Upper lobe of right lung (tissue), 1 donor: ENCODE measurements around the gene TNF. TPM values are rescaled to one million over a fixed set of nuclear protein-coding genes. Genes with fewer than 3 reads are reported as not detected.

Source experiments
- ATAC-seq: fragments of 200-7000 bp; cut with Tn5 transposase; one replicate; pipeline ENCODE4 v1.9.1; 2020; ENCODE audit warnings: mild to moderate bottlenecking, moderate library complexity
- DNase-seq: peaks from one replicate; pipeline ENCODE4 v3.0.0-alpha.2; 2020
- H3K27ac ChIP-seq: fragments of 200-600 bp; one replicate; pipeline ENCODE4 v1.8.0; 2022
- H3K27me3 ChIP-seq: fragments of 200-600 bp; one replicate; pipeline ENCODE4 v1.8.0; 2022; ENCODE audit warnings: mild to moderate bottlenecking
- H3K36me3 ChIP-seq: fragments of 200-600 bp; one replicate; pipeline ENCODE4 v1.8.0; 2022
- H3K4me1 ChIP-seq: fragments of 200-600 bp; one replicate; pipeline ENCODE4 v1.8.0; 2022
- H3K4me3 ChIP-seq: fragments of 200-600 bp; one replicate; pipeline ENCODE4 v1.8.0; 2022; ENCODE audit warnings: mild to moderate bottlenecking
- H3K9me3 ChIP-seq: fragments of 200-600 bp; one replicate; pipeline ENCODE4 v1.8.0; 2022
- CTCF ChIP-seq: fragments of 200-600 bp; IDR thresholded peaks from one replicate; pipeline ENCODE4 v1.8.0; 2022; ENCODE audit warnings: antibody characterized with exemption
- intact Hi-C: fragments of 100-400 bp; cut with DNase I; formaldehyde crosslinking; loops from one replicate; pipeline ENCODE4 v1.11.0; 2022
- total RNA-seq: library from RNA; stranded (reverse); fragmentation: NEBNext Ultra II Directional; extraction: Animal tissue kit (Norgen Biotek cat#: 25700); gene quantifications from one replicate; pipeline ENCODE4 v1.2.1, GENCODE V29; 2021
- donor health status: DM: no; HTN: yes; CAD: no; lungs with severe emphysema.

Gene TNF
- total RNA-seq, 1 donor from 2014 or later: 2.4 TPM

DNA sequence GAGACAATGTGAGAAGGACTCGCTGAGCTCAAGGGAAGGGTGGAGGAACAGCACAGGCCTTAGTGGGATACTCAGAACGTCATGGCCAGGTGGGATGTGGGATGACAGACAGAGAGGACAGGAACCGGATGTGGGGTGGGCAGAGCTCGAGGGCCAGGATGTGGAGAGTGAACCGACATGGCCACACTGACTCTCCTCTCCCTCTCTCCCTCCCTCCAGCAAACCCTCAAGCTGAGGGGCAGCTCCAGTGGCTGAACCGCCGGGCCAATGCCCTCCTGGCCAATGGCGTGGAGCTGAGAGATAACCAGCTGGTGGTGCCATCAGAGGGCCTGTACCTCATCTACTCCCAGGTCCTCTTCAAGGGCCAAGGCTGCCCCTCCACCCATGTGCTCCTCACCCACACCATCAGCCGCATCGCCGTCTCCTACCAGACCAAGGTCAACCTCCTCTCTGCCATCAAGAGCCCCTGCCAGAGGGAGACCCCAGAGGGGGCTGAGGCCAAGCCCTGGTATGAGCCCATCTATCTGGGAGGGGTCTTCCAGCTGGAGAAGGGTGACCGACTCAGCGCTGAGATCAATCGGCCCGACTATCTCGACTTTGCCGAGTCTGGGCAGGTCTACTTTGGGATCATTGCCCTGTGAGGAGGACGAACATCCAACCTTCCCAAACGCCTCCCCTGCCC, 1.7 kb downstream of the TNF start:
- H3K4me1 ChIP-seq: peaks cover 7% of the 10 kb centered on the region

GRCh38 chr6:31577579-31577966, 2.2 kb downstream of the TNF start:
- no peak for TF ChIP-seq CTCF
- Histone ChIP-seq H3K4me3 (no peak overlapping the region), H3K27me3 (no peaks in the 10 kb centered on the region), H3K9me3 (no peaks in the 10 kb centered on the region), H3K27ac (no peak overlapping the region), H3K4me1 (peaks cover 7% of the 10 kb centered on the region), H3K36me3 (no peaks in the 10 kb centered on the region)
- no peak for ATAC-seq
- intact Hi-C loops: no loop called here
- no peak for DNase-seq

More for the DNA sequence above, 1.7 kb downstream of the TNF start:
- H3K27me3 ChIP-seq: no peaks in the 10 kb centered on the region
- DNase-seq (no peak), ATAC-seq (no peak)
- TF ChIP-seq CTCF: no peak
- intact Hi-C loops: no loop called here
- no peaks in the 10 kb centered on the region for H3K9me3 ChIP-seq
- H3K4me3 ChIP-seq: peak overlapping the region; percentile 48
- no peaks in the 10 kb centered on the region for H3K36me3 ChIP-seq
- H3K27ac ChIP-seq: no peak overlapping the region

GRCh38 chr6:31578184-31579118, 3.1 kb downstream of the TNF start:
- Histone ChIP-seq H3K9me3 (no peaks in the 10 kb centered on the region), H3K36me3 (no peaks in the 10 kb centered on the region), H3K4me1 (peaks cover 7% of the 10 kb centered on the region), H3K4me3 (no peak overlapping the region), H3K27ac (no peak overlapping the region), H3K27me3 (no peaks in the 10 kb centered on the region)
- intact Hi-C loops: no loop called here
- DNase-seq: no peak
- ATAC-seq: no peak
- TF ChIP-seq CTCF: no peak

GRCh38 chr6:31579119-31579505, 3.7 kb downstream of the TNF start:
- Histone ChIP-seq H3K27ac (no peak overlapping the region), H3K27me3 (no peaks in the 10 kb centered on the region), H3K4me3 (no peak overlapping the region), H3K36me3 (no peaks in the 10 kb centered on the region), H3K4me1 (peaks cover 7% of the 10 kb centered on the region), H3K9me3 (no peaks in the 10 kb centered on the region)
- no peak for ATAC-seq
- no peak for DNase-seq
- intact Hi-C loops: no loop called here
- TF ChIP-seq CTCF: no peak

GRCh38 chr6:31579546-31580437, 4.4 kb downstream of the TNF start:
- TF ChIP-seq CTCF: no peak
- Histone ChIP-seq H3K9me3 (no peaks in the 10 kb centered on the region), H3K27me3 (no peaks in the 10 kb centered on the region), H3K4me1 (peaks cover 7% of the 10 kb centered on the region), H3K4me3 (peak overlapping the region; percentile 73), H3K27ac (peak overlapping the region; percentile 17), H3K36me3 (no peaks in the 10 kb centered on the region)
- intact Hi-C loops: no loop called here
- no peak for DNase-seq
- ATAC-seq: no peak
